Fibroblast of peridontal ligament (primary cell): ENCODE results near the gene SGMS1.

Source experiments
- DNase-seq: peaks from one replicate; pipeline ENCODE4 v3.0.0-alpha.2; 2010; ENCODE audit errors: extremely low read depth

Gene SGMS1

DNA sequence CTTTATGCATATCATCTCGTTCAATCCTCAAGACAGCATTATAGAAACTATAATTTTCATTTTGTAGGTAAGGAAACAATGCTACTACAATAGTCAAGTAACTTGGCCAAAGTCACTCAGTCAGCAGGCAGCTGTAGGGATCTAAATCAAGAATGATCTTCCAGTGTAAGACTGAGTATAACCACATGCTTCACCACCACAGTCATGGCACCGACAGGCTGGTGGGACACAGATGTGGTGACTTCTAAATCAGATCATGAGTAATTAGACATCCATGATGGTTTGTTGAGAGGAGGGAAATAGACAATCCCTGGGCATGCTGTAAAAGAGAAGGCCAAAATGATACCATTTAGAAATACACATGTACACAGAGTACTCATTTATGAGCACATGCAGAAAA lies 288.4 kb downstream of the SGMS1 start:
- DNase-seq = no peak

- DNase-seq = no peak
These were observed 289.5 kb downstream of the SGMS1 start for GRCh38 chr10:50334273-50334672.

DNA sequence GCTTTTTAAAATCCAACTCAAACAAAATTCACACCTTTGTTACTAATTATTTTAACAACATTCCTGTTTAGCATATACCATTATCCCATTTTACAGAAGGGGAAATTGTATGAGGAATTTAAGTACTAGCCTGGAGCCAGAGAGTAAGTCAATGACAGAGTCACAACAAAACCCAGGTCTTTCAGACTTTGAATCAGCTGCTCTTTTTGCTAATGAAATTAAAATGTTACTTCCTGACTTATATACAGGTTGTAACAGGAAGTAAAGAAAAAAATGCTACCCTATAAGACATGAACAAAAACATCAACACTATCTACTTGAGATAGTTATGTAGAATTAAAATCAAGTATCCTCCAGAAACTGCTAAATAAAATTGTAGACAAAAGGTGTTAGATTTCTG lies 289.9 kb downstream of the SGMS1 start:
- DNase-seq = no peak

- no peak for DNase-seq
These were observed 291.5 kb downstream of the SGMS1 start for GRCh38 chr10:50332108-50332842.

DNA sequence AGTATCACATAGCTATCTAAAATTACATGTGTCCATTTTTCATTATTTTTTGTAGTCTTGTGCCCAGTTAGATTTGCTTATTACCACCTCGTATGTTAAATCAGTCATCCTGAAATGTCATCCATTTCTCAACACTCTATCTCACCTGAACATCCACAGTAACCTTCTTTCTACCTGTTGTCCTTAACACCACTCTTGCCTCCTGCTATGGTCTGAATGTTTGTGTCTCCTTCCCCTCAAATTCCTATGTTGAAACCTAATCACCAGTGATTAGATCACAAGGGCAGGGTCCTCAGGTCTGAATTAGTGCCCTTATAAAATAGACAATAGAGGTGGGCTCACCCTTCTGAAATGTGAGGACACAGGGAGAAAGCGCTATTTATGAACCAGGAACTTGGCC lies 292.3 kb downstream of the SGMS1 start:
- DNase-seq = no peak

DNA sequence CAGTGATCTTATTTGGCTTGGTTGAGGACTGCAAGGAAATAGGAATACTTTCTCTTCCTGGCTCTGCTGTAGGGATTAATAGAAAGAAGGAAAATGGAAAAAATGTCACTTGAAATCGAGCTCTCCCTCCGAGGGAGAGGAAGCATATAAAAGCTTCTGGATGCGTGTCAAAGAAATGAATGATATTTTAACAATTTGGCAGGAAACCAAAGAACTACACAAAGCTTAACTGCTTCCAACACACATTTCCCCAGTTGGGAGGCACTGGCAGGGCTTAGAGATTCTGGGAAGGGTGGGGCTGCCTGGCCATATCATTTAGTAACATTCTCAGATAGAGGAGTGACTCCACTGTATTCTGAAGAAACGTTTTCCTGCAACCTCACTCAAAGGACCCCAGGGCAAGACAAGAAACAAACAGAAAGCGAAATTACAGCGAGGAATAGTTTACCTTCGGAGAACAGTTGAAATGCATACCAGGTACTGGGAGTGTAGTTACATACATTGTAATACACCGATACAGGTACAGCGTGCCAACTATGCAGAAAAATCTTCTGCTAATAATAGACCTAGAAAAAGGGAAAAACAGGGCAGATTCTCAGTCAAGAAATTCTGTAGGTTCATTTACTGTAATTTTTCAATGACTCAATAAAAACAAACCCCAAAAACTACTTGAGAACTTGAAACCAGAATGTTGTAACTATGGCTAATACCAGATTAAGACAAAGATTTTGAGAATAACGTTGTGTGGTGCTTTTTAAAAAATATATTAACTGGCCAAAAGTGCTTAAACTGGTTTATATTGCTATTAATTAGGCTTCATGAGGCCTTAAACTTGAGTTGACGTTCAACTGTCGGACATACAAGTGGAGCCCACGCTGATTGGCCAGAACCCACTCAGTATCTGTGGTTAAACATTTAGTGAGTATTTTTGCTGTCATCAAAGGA lies 296.7 kb downstream of the SGMS1 start:
- DNase-seq = peak; percentile 96

DNA sequence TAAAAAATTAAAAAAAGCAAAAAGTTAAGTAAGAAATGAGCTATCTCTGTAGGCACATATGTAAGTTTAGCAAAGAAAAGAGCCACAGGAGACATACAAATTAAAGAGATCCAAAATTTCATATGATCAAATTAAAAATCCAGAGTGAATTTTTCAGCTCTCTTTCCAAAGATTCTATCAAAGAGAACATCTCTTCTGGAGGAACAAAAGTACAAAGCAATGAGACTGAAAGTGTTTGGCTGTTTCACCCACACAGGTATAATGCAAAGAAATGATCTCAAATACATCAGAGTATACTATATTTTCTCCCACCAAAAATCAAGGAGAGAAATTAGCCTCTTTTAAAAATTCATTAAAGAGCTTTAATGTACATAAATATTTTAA lies 297.6 kb downstream of the SGMS1 start:
- no peak for DNase-seq

DNA sequence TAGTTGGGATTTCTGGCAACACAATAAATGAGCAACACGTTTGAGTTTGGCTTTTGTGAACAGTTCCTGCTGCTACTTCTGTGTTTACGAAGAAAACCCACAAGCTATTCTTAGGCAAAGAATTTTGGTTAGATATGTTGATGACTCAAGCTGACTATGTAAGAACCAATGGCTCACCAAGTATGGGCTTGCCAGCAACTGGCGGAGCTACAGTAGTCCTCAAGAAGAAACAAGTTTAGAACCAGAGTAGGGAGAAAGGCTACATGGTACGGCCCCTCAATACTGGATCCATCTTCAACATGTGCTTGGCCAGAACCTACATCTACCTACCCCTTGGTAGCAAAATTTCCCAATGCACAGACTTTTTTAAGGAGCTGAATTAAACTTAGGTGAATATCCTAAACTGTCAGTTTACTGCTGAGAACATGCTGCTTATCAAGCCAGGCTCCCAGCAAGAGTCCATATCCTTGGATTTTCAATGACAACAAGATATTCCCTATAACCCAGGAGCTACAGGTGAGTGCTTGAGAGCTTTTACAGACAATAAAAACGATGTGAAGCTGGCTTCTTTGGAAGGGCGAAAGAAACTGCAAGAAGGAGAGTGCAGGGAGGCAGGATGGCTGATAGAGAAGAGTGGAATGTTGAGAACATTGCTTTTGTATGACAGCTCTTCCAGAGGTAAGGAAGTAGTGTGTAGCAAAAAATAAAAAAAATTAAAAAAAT lies 298.1 kb downstream of the SGMS1 start:
- peak; percentile 98 for DNase-seq

GRCh38 chr10:50324680-50325393 lies 298.9 kb downstream of the SGMS1 start:
- no peak for DNase-seq

DNA sequence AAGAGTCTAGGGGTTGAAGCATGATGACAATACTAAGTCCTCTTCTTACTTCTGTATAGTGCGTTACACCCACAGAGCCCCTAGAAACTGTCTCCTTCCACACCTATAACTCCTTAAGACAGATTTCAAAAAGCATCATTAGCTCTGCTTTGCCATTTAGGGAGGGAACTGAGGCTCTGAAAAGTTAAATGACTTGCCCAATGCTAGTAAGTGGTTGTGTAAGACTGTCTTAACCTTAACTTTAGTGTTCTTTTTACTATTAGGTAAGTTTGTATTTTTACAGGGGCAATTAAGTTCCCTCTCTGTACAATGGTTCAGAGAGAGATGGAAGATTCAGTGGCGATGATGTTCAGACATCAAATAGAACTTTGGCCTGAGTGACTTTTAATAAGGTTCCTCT lies 299.7 kb downstream of the SGMS1 start:
- DNase-seq = no peak

DNA sequence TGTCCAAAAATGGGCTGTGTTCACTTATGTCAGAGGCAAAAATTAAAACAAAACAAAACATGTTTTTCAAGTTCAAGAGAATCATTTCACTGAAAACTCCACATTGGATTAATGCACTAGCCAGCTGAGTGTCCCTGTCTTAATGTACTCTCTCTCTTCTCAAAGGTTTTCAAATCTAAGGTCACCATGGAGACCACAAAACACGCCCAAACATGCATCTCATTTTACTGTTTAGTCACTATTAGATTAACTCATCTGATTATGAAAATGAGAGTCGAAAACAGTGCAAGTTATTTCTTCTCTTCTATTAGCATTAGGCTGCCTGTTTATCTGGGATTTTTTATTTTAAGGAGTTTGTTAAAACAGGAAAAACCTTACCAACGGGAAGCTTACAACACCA lies 301.7 kb downstream of the SGMS1 start:
- DNase-seq = peak; percentile 45

GRCh38 chr10:50318129-50318528 lies 305.6 kb downstream of the SGMS1 start:
- DNase-seq = no peak

DNA sequence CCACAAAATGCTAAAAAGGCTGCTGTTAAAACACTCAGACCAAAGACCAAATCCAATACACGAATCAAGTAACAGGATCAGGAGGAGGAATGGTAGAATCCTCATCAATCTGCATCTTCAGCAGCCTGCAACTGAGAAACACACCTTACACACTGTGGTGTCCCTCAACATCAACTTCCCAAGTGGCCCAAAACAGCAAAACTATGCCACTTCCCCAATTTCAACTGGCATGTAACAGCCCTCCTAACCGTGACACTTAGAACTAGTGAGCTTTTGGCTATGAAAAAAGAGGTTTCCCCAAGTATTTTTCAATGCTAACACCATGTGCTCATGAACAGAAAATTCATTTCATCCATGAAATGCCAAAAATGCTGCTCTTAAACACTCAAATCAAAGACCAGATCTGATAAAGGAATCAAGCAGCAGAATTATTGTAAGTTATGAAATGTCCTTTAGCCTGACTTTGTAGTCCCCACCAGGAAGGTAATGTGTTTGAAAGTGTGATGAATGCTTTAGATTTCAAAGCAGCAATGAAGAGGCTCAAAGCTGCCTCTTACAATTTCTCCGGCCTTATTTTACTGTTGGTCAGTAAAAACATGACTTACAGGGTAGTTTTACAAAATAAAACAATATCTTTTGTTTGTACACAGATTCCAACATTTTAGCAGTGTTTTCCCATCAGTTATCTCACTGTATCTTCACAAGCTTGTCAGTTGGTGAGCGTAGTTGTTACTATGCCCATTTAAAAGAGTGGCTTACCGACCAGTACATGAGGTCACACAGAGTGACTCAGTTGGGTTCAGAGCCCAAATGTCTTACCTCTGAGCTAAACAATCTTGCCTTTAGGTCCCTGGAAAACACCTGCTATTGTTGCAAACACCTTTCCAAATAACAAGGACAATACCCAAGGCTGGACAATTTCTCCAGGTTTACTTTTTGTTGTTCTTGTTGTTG lies 306.8 kb downstream of the SGMS1 start:
- no peak for DNase-seq

DNA sequence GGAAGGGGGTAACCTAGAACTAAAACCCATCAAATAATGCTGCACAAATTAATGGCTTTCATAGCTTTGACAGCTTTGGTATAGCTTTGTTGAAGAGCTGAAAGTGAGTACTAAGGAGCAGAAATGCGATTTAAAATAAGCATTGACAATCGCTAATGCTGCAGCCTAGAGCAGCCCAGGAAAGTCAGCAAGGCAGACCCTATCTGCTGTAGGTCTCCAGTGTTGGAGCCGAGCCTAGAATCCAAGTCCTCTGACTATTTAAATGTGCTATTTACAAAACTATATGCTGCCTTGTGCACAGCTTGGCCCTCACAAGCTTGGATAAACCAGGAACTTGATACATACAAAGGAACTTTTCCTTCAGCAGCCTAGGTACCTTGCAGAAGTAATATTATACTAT lies 307.6 kb downstream of the SGMS1 start:
- DNase-seq = no peak

- no peak for DNase-seq
These were observed 308.3 kb downstream of the SGMS1 start for GRCh38 chr10:50315424-50315823.

GRCh38 chr10:50314169-50315071 lies 309.3 kb downstream of the SGMS1 start:
- DNase-seq = no peak

DNA sequence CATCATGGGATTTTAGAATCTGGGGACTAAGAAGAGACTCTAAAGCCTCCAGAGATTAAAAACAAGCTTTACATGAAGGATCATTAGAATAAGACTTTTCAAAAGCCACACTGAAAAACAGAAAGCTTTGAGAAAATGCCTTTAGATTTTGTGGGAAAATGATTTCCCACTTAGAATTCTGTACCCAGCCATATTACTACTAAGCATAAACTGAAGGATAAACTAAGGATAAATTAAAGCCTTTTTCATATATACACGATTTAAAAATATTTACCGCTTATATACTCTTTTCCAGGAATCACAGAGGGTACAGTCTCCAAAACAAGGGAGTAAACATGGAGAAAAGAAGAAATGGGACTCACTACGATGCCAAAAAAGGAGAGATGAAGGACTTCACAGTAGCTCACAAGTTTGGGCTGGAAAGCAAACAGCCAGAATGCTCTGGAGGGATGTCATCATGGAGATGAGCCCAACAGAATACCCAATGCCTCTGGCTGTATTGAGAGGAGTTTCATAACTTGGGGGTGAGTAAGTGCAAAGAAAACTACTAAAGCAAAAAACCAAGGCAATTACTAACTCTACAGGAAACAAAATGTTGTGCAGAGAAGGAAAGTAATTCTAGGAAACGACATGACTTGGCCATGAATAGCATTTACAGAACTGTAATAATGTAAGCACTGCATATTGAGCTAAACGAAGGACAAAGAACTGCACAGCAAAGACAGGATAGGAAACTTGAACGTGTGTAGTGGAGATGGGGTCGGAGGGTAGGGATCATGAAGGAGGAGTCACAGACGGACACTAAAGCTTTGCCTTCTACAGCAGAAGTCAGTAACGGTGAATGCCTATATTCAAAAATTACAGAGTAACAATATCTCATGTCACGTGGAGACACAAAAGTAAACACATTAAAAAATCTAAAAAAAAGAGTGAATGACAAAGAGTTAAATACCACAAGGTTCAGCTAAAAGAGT lies 311.0 kb downstream of the SGMS1 start:
- peak; percentile 52 for DNase-seq

- no peak for DNase-seq
These were observed 313.1 kb downstream of the SGMS1 start for GRCh38 chr10:50310560-50311174.
